Measurements from ENCODE around the gene ZNF358.

Gene ZNF358

DNA sequence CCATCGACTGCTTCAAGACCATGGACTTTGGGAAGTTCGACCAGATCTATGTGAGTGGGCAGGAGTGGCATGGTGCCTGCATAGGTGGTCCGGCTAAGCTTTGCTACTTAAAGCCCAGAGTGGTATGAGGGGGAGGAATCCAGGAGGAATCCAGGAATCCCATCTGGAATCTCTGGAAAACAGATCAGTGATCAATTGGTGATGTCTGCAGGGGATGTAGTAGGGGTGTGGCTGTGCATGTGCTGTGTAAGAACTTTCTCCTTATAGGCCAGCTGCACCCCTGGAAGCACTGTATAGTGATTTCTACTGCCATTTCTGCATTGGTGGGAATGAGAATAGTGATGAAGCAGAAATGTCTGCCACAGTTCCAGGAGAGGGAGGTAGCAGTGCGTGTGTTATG, 43.2 kb downstream of the ZNF358 start:
- no peak for DNase-seq (ENCODE audit: low read depth)

DNA sequence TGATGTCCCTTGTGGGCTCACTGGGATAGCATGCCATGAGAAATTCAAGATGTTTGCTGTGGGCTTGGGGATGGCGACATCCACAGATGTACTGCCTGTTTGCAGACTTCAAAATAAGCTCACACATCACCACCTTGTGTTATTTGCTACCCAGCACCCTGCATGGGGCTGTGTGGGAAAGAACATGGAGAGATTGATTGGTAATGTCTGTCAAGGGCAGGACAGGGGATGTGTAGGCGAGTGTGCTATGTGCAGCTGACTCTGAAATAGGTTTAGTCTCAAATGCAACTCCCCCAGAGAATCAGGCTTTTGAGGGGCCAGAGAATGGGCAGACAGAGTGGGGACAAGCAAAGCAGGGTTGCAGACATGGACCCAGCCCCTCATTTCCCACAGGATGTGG, 44.4 kb downstream of the ZNF358 start:
- DNase-seq (ENCODE audit: low read depth), result no peak

DNA sequence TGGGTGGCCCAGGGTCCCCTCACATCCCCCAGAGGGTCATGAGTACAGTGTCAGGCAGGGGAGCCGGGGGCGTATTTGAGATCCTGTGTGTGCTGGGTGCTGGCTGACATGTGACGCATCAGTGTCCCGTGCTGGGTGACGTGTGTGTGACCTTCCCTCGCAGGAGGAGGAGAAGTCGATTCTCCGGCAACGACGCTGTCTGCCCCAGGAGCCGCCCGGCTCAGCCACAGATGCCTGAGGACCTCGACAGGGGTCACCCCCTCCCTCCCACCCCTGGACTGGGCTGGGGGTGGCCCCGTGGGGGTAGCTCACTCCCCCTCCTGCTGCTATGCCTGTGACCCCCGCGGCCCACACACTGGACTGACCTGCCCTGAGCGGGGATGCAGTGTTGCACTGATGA, 45.4 kb downstream of the ZNF358 start:
- DNase-seq (ENCODE audit: low read depth), result no peak

DNA sequence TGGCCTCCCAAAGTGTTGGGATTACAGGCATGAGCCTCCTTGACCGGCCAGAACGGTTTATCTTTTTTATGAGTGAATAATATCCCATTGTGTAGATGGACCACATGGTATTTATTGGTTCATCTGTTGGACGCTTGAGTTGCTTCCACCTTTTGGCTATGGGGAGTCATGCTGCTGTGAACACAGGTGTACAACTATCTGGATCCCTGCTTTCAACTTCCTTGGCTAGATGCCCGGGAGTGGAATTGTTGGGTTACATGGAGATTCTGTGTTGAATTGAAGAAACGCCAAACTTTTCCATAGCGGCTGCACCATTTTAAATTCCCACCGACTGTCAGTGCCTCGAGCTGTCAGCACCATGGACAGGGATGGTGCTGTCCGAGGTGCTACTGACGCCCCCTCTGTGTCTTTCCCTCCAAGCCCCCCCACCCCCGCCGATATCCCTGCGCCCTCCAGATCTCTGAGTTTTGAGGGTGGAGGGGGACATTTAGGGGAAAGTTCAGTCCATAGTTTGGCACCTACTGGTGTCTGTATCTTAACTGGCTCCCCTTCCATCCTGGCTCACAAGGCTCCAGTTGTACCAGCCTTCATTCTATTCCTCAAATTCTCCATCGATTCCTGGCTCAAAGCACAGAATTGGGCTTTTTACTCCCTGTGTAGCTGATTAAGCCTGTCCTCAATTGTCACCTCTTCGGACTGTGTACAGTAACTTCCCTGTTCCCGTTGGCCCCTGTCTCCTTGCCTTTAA, 46.9 kb downstream of the ZNF358 start:
- no peak for DNase-seq (ENCODE audit: low read depth)

DNA sequence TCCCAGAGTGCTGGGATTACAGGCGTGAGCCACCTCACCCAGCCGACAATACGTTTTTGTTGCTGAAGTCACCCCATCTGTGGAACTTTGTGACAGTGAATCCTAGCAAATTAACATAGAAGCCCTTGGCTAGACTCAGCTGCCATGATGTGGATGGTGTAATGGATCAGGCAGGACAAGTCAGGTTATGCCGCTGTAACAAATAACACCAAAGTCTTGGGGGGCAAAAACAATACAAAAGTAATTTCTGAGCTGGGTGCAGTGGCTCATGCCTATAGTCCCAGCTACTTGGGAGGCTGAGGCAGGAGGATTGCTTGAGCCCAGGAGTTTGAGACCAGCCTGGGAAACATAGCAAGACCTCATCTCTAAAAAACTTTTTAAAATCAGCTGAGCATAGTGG, 49.0 kb downstream of the ZNF358 start:
- no peak for DNase-seq (ENCODE audit: low read depth)

DNA sequence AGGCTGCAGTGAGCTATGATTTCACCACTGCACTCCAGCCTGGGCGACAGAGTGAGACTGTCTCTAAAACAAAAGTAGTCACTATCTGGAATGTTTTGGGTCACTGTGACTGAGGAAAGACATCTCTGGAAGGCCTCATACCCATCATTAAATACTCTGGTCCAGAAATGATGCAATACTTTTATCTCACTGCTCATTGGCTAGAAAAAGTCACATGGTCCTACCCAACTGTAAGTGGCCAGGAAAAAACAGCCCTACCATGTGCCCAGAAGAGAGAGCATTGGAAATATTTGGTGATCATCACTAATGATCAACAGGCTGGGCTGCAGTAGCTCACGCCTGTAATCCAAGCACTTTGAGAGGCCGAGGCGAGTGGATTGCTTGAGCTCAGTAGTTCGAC, 49.4 kb downstream of the ZNF358 start:
- DNase-seq (ENCODE audit: low read depth), result no peak

Data from activated gamma-delta T cell treated with anti-CD3 and anti-CD28 coated beads, Interleukin-2, amount 50 U/mL, for 16 hours (primary cell).